ENCODE data around the gene PACS2.
"Not testable (repeated sequence)": the region's sequence is repeated elsewhere in the genome, so short reads cannot be mapped to it uniquely, and the experiment has no call there.

The PACS2 gene

DNA sequence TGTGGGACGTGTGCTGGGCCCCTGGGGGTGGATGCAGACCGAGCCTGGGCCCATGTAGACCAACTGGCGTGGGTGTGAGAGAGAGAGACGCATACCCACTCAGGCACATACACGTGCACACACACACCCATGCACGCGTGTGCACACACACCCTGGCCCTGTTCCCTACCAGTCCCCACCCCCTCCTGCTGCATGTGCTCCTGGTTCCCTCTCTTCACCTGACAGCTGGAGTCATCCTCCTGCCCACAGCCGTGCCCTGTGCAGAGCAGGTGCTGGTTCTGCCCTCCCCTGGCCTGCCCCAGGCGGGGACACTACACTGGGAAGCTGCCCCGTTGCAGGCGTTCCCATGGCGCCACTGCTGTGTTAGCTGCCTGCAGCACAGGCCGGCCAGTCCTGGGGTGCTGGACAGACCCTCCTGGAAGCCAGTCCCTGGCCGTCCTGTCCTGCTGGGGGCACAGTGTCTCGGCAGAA, 18.5 kb downstream of the PACS2 start:
- DNase-seq, result peak in 1 of 3 experiments; percentile 30

GRCh38 chr14:105333613-105334364, 19.2 kb downstream of the PACS2 start:
- DNase-seq, result peak in 2 of 3 experiments; percentile 21 to 27

GRCh38 chr14:105334383-105335230, 20.1 kb downstream of the PACS2 start:
- DNase-seq, result no peak

- not testable (repeated sequence) for DNase-seq
Observed at GRCh38 chr14:105335231-105335542, 20.6 kb downstream of the PACS2 start.

GRCh38 chr14:105335735-105336476, 21.4 kb downstream of the PACS2 start:
- no peak for DNase-seq

GRCh38 chr14:105336477-105337287, 22.1 kb downstream of the PACS2 start:
- DNase-seq, result no peak

DNA sequence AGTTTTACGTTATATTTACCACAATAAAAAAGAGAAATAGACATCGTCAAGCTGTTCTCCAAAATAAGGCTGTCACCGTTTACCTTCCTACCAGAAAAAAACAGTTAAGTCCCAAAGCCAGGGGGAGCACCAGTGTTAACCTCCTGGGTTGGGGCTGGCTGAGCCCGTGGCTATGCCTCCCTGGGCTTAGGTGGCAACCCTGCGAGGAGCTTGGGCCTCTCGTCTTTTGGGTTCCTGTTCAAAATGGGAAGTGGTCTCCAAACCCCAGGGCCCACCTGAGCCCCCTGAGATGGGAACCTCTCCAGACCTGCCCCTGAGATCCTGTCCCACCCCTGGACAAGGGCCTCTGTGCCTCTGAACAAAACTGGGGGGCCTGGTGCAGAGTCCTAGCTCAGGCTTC, 22.9 kb downstream of the PACS2 start:
- DNase-seq, result no peak

DNA sequence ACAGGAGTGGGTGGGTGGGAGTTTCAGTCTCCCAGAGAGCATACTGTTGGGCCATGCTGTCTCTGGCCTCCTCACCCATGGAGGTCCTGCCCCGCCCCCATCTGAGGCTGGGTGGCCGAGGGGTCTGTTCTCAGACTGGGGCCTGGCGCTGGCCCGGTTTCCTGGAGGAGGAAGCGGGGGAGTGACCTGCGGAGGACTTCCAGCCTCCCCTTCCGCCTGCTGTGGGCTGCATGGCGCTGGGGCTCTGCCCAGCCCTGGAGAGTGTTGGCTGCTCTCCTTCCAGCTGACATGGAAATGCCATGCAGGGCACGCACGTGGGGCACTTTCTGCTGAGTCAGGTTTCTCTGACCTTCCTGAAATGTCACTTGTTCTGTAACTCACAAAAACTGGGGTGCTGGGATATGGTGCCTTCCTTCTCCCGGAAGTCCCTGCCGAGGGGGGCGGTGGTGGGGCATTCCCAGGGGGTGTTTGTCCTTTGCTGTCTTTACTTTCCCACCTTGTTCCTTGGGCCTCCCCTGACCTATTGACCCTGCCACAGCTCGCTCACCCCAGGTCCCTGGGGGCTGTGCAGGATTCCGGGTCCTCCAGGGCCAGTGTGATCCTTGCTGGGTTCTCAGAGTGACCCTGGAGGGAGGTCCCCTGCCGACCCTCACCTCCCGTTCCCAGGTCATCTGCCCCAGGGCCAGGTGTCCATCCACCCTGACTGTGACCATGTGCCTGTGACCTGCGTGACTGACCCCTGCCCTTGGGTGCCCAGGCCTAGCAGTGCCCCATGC, 23.6 kb downstream of the PACS2 start:
- DNase-seq, result no peak

DNA sequence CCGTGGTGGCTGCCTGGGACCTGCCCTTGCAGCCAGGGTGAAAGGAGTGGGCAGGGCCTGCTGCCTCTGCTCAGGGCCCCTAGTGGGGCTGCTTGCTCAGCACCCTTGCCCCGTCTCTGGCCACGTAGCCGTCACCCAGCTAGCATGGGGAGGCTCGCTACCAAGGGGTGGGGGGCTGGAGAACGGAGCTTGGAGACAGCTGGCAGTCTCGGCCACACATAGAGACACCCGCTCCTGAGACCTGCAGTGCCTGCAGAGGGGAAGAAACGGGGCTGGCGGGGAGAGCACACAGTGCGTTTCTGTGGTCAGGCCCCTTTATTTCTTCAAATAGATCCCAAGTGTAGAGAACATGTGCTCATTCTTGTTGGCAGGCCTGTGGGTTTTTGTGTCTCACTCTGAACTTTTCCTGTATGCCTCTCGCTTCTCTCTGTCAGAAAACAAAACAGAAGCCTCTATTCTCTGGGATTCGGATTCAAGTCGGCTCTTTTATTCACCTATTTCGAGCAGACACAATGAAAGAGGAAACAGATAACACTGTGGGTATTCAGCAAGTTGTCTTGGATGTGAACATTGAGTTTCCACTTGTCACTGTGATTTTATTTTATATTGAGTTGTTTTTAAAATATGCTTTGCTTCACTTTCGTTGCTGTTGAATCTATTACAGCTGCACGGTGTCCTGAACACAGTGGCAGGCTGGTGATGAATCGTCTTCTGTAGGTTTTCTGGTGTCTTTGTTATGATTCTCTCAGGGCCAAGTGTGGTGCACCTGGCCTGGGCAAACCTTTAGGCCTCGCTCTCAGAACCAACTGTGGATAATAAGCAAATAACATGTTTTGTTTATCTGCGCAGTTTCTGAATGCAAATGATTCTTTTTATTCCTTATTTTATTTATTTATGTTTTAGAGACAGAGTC, 26.5 kb downstream of the PACS2 start:
- peak in 1 of 3 experiments; percentile 27 for DNase-seq

DNA sequence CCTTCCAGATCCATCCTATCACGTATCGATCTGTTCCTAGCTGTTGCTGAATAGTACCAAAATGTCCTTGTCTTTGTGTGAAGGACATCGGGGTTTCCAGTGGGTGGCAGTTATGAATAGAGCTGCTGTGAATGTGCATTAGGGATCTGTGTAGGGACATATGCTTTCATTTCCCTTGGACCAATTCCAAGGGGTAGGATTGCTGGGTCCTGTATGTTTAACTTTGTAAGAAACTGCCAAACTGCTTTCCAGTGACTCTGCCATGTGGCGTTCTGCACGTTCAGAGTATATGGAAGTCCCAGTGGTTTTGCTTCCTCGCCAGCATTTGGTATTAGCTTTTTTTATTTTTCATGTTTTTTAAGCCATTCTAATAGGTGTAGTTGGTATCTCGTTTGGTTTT, 28.6 kb downstream of the PACS2 start:
- DNase-seq, result no peak

GRCh38 chr14:105346200-105346533, 31.6 kb downstream of the PACS2 start:
- no peak for DNase-seq

- no peak for DNase-seq
Observed at GRCh38 chr14:105346876-105347586, 32.5 kb downstream of the PACS2 start.

GRCh38 chr14:105347587-105347968, 33.0 kb downstream of the PACS2 start:
- DNase-seq, result no peak

DNA sequence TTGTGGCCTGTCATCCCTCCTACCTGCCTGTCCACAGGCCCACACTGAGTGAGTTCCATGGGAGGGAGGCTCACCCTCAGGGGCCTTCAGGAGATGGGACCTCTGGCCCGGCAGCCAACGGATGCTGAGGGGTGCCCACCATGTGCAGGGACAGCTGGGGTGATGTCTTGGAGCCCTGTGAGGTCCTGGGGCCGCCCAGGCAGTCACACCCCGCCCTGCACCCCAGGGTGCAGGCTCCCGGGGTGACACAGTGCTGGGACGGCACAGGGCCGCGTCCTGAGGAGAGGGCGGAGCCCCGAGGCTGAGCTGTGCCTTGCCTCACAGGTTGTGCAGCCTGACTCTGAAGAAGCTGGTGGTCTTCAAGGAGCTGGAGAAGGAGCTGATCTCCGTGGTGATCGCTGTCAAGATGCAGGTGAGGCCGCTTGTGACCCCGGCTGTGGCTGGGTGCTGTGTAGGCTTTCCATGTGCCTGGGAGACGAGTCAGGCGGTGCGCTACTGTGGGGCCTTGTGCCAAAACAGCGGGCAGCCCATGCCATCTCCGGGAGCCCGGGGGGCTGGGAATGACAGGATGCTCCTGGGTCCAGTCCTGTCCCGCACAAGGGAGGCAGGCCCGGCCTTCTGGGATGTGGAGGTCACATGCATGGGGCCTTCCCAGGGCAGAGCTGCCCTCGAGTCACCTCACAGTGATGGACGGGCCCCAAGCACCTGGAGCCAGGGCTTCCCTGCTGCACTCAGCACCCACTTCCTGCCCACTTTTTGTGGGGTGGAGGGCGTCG, 33.8 kb downstream of the PACS2 start:
- DNase-seq, result no peak

DNA sequence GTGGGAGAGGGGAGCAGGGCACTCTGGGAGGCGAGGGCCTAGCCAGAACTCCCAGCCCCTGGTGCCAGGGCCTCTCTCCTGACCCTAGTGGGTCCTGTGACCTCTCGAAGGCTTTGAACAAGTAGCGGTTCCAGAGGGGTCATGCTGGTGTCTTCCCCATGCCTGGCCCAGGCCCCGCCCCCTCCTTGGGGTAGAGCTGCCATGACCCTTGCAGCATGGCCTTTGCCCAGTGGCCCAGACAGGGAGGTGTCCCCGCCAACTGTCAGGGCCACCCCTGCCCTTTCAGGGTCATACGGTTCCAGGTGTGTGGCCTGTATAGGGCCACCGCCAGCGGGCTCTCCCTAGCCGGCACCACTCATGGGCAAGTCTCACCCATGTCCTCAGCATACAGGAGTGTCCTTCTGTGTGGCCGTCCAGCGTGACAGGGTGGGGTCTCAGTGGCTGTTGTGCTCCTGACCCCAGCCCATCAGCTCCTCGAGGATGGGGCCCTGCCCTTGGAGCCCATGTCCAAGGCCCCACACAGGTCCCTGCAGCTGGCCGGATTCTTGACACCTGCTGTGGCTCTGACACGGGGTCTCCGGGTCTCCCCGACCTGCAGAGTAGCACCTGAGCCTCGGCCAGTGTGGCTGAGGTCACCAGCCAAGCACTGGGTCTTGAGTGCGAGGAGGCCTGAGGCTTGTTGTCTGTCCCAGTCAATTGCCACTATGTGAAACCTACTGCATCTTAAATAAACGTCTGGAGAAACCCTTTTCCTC, 34.6 kb downstream of the PACS2 start:
- DNase-seq, result no peak

GRCh38 chr14:105349992-105350391, 35.4 kb downstream of the PACS2 start:
- DNase-seq, result no peak

DNA sequence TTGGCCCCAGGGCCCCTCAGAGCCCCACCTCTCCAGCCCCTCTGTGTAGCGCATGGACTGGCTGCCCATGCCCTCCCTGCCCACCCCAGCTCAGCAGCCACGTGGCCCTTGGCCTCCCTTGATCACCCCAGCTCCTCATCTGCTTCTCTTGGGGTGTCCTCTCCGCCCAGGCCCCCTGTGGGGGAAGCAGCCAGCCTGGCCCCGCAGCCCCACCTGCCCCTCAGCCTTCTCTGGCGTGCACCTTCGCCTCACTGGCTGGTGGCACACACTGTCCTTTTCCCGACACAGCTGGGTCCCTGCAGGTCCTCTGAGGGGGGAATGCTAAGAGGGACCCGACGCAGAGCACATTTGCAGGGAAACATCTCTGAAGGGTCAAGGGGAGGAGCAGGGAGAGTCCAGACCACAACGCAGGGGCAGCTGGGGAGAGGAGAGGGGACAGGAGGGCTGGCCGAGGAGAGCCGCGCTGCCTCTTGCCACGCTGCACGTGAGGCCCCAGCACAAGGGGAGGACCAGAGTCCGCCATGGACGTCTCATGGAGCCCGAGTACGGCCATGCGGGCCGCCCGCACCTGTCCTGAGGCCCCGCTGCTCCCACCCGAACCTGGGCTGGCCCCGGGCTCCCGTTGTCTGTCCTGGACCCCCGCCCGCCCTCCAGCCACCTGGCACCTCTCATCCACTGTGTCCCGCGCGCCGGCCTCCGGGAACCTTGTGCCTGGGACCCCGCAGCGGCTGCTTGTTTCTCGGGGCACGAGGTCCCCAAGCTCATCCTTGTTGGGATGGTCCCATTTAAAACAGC, 36.1 kb downstream of the PACS2 start:
- DNase-seq, result no peak

DNA sequence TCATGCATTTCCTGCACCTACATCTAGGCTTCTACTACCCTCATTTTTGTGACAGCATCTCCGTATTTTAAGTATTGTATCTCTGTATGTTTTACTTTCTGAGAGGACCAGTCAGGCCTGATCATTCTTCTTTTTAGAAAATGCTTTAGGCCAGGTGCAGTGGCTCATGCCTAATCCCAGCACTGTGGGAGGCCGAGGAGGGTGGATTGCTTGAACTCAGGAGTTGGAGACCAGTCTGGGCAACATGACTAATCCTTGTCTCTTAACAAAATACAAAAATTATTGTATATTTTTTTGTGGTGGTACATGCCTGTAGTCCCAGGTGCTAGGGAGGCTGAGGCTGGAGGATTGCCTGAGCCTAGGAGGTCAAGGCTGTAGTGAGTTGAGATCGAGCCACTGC, 36.9 kb downstream of the PACS2 start:
- DNase-seq, result no peak

Data from NCI-H1417 (cell line).